GM10248 (cell line): ENCODE results near the gene HRH3.

Experiments used
- CTCF ChIA-PET: fragments of 300-600 bp; sonication (Branson Sonifier 250); formaldehyde crosslinking; extraction: SDS; loops from one replicate; lab custom pipeline; 2021; ENCODE audit warnings: antibody characterized with exemption; lab: Yijun Ruan, JAX
- POLR2A ChIA-PET: fragments of 350-650 bp; sonication (Branson Sonifier 250); formaldehyde crosslinking; extraction: SDS; loops from one replicate; lab custom pipeline; 2020; ENCODE audit warnings: antibody characterized with exemption; lab: Yijun Ruan, JAX
- DNase-seq: peaks from one replicate; pipeline ENCODE4 v3.0.0; 2012; ENCODE audit errors: extremely low spot score
- CTCF ChIP-seq: IDR thresholded peaks from 2 replicates; pipeline ENCODE4 v1.5.1; 2012; ENCODE audit warnings: mild to moderate bottlenecking, low read depth; ENCODE audit errors: extremely low read depth, missing control alignments, control extremely low read depth

The HRH3 gene

GRCh38 chr20:62197801-62198200, 22.3 kb downstream of the HRH3 start:
- POLR2A ChIA-PET = no interaction called here
- CTCF ChIA-PET = no interaction called here
- no peak for TF ChIP-seq CTCF
- no peak for DNase-seq

GRCh38 chr20:62197311-62197710, 22.8 kb downstream of the HRH3 start:
- ChIA-PET POLR2A (no interaction called here), CTCF (no interaction called here)
- TF ChIP-seq CTCF = no peak
- DNase-seq = no peak

GRCh38 chr20:62196286-62196685, 23.8 kb downstream of the HRH3 start:
- CTCF ChIA-PET = no interaction called here
- TF ChIP-seq CTCF = no peak
- POLR2A ChIA-PET = no interaction called here
- DNase-seq = no peak

- ChIA-PET POLR2A (no interaction called here), CTCF (no interaction called here)
- no peak for TF ChIP-seq CTCF
- DNase-seq = no peak
Measured at GRCh38 chr20:62195736-62196135, 24.3 kb downstream of the HRH3 start.

- ChIA-PET CTCF (no interaction called here), POLR2A (no interaction called here)
- no peak for TF ChIP-seq CTCF
- no peak for DNase-seq
Measured at GRCh38 chr20:62195075-62195405, 25.0 kb downstream of the HRH3 start.

- POLR2A ChIA-PET = no interaction called here
- no peak for DNase-seq
- no peak for TF ChIP-seq CTCF
- CTCF ChIA-PET = no interaction called here
Measured at GRCh38 chr20:62193079-62194025, 26.7 kb downstream of the HRH3 start.
